Measurements from ENCODE around the gene PPP1R3F.

Gene PPP1R3F

DNA sequence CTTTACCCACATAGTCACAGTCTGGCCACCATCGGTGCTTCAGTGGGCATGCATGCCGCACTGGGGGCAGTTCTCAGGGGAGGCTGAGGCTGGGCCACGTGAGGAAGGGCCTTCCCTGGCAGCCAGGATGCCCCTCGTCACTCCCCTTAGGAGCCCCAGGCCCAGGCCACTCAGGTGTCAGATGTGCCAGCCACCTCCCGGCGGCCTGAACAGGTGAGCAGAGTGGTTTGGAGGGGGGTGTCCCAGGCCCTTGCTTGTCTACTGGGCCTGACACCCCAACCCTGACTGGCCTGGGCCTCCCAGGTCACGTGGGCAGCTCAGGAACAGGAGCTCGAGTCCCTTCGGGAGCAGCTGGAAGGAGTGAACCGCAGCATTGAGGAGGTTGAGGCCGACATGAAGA, 22.2 kb upstream of the PPP1R3F start:
- DNase-seq: no peak
- in situ Hi-C loops (cut with HindIII; ENCODE audit: low pct_ligation_motif_present, low pct_unique_long_range_greater_than_20kb, low sequenced_read_pairs): no loop called here

DNA sequence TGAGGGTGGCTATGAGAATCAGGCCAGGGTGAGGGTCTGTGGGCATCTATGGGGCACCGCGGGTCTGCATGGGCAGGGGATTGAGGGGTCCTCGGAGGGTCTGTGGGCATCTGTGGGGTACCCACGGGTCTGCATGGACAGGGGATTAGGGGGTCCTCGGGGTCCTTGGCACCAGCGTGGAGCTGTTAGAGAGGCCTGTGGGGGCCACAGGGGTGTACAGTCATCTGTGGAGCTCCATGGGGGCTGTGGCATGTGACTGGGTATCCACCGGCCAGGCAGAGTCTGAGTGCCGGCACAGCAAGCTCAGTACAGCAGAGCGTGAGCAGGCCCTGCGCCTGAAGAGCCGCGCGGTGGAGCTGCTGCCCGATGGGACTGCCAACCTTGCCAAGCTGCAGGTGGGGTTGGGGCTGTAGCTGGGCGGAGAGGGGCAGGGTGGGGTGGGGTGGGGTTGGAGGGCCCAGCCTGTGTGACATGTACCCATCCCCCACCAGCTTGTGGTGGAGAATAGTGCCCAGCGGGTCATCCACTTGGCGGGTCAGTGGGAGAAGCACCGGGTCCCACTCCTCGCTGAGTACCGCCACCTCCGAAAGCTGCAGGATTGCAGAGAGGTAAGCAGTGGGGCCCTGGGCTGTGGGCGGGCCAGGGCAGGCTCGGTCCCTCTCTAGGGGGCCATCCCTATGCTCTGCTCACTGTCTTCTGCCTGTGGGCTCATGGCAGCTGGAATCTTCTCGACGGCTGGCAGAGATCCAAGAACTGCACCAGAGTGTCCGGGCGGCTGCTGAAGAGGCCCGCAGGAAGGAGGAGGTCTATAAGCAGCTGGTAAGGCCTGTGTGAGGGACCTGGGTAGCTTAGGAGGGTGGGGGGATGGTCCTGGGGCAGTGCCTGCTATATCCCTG, 21.4 kb upstream of the PPP1R3F start:
- DNase-seq: no peak
- in situ Hi-C loops (cut with HindIII; ENCODE audit: low pct_ligation_motif_present, low pct_unique_long_range_greater_than_20kb, low sequenced_read_pairs): no loop called here

DNA sequence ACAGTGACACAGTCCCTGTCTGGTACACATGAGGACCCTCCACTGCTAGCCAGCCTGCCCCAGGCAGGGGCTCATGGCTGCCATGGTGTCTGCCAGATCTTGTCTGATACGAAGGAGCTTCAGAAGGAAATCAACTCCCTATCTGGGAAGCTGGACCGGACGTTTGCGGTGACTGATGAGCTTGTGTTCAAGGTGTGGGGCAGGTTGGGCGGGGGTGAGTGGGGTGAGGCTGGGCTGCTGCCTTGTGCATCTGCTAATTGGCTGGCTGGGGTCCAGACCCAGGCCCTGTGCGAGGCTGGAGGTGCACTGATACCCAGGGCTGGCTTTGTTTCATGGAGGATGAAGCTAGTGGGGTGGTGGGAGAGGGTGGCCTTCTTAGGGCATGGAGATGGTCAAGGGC, 20.5 kb upstream of the PPP1R3F start:
- in situ Hi-C loops (cut with HindIII; ENCODE audit: low pct_ligation_motif_present, low pct_unique_long_range_greater_than_20kb, low sequenced_read_pairs): no loop called here

DNA sequence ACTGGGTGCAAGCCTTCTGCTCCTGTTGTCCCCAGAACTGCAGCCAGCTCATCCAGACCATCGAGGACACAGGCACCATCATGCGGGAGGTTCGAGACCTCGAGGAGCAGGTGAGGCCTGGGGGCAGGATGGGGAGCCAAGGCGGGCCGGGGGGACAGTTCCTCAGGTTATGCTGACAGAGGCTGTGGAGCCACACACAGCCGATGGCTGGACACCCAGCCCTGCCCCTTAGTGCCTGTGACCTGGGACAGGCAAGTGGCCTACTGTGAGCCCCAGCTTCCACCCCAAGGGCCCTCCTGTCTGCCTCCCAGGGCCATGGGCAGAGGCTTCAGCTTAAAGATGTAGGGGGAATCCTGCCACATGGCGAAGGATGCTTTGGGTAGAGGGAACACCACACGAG, 20.0 kb upstream of the PPP1R3F start:
- in situ Hi-C loops (cut with HindIII; ENCODE audit: low pct_ligation_motif_present, low pct_unique_long_range_greater_than_20kb, low sequenced_read_pairs): no loop called here
- no peak for DNase-seq

More for the DNA sequence above, 20.5 kb upstream of the PPP1R3F start:
- DNase-seq: no peak

GRCh38 chrX:49250066-49250465, 19.5 kb upstream of the PPP1R3F start:
- in situ Hi-C loops (cut with HindIII; ENCODE audit: low pct_ligation_motif_present, low pct_unique_long_range_greater_than_20kb, low sequenced_read_pairs): no loop called here
- no peak for DNase-seq

DNA sequence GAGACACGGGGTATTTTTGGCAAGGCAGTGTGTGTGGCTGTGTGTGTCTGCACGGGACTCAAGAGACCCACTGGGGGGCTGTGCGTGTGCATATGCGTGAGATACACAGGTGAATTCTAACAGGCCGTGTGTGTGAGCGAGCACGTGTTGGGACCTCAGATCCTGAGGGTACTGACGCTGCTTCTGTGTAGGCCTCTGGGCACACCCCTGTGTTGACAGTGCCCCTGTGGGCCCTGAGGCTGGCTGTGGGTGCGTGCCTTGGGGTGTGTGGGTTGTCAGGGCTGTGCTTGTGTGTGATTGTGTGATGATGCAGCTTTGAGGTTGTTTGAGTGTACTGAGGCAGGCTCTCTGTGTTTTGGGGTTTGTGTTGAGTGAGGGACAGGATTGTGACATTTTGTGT, 19.0 kb upstream of the PPP1R3F start:
- in situ Hi-C loops (cut with HindIII; ENCODE audit: low pct_ligation_motif_present, low pct_unique_long_range_greater_than_20kb, low sequenced_read_pairs): no loop called here
- DNase-seq: no peak

DNA sequence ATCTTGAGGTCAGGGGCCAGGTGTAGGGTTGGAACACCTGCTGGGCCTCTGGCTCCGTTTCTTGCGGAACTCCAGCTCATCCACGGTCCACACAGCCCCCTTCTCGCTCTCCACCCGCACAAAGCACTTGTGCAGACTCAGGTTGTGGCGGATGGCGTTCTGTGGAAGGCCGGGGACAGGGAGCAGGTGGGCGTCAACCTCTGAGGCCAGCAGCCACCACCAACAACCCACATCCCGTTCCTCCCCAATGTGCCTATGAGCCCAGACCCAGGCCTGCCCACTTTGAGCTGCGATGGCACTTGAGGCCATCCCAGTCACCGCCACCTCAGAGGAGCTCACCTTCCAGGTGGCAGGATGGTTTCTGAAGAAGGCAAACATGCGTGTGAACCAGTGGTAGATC, 18.3 kb upstream of the PPP1R3F start:
- in situ Hi-C loops (cut with HindIII; ENCODE audit: low pct_ligation_motif_present, low pct_unique_long_range_greater_than_20kb, low sequenced_read_pairs): no loop called here
- DNase-seq: no peak

GRCh38 chrX:49254639-49255038, 15.0 kb upstream of the PPP1R3F start:
- in situ Hi-C loops (cut with HindIII; ENCODE audit: low pct_ligation_motif_present, low pct_unique_long_range_greater_than_20kb, low sequenced_read_pairs): no loop called here
- no peak for DNase-seq

DNA sequence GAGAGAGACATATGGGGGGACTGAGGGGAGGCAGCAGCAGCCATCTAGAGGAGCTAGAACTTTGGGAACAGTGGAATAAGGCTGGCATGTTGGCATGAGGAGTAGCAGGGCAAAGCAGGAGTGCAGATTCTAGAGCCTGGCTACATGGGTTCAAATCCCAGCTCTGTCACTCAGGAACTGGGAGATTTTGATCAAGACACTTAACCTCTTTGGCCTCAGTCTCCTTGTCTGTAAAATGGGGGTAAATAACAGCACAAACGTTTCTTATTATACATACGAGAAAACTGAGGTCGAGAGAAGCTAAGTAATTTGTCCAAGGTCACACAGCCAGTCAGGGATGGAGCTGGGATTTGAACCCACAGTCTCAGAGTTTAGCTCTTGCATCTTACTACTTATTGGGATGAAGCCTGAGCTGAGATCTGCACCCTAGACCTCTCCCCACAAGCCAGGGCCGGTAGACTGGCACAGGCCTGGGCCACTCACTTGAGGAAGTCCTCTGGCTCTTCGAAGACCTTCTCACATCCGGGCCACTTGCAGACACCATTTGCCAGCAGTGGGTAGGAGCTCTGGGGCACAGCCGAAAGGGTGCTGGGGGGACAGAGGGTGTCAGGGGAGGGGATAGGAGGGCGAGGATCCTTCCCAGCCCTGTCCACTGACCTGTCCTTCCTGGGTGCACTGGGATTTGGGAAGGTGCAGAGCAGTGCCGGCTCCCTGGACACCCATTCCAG, 13.2 kb upstream of the PPP1R3F start:
- DNase-seq: no peak
- in situ Hi-C loops (cut with HindIII; ENCODE audit: low pct_ligation_motif_present, low pct_unique_long_range_greater_than_20kb, low sequenced_read_pairs): no loop called here

DNA sequence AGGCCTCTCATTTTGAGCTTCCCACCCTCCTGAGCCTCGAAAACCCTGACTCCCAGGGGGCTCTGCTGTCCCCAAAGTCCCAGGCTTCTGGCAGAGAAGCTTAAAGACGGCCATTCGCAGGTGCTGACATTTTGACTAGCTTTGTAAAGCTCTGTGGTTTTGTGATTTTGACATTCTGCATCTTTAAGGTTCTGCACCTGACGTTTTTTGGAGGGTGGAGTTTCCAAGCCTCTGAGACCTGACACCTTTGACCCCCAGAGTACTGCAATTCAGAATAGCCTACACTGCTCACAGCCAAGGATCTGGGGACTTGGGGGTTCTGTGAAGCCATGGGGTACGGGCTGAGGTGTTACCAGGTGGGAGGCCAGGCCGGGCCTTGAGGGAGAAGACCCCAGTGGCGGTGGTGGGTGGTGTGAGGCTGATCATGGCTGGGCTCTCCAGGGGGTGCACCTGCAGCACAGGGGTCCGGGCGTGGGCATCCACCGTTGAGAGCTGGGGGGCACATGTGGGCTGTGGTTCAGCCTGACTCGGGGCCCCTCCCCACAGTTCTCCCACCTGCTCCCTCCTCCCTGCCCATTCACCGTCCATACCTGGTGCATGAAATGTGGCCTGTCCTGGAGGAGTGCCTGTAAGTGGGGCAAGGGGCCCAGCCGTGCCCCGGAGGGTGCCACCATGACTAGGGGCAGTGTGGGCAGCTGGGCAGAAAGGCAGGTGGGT, 12.4 kb upstream of the PPP1R3F start:
- in situ Hi-C loops (cut with HindIII; ENCODE audit: low pct_ligation_motif_present, low pct_unique_long_range_greater_than_20kb, low sequenced_read_pairs): no loop called here
- DNase-seq: no peak

DNA sequence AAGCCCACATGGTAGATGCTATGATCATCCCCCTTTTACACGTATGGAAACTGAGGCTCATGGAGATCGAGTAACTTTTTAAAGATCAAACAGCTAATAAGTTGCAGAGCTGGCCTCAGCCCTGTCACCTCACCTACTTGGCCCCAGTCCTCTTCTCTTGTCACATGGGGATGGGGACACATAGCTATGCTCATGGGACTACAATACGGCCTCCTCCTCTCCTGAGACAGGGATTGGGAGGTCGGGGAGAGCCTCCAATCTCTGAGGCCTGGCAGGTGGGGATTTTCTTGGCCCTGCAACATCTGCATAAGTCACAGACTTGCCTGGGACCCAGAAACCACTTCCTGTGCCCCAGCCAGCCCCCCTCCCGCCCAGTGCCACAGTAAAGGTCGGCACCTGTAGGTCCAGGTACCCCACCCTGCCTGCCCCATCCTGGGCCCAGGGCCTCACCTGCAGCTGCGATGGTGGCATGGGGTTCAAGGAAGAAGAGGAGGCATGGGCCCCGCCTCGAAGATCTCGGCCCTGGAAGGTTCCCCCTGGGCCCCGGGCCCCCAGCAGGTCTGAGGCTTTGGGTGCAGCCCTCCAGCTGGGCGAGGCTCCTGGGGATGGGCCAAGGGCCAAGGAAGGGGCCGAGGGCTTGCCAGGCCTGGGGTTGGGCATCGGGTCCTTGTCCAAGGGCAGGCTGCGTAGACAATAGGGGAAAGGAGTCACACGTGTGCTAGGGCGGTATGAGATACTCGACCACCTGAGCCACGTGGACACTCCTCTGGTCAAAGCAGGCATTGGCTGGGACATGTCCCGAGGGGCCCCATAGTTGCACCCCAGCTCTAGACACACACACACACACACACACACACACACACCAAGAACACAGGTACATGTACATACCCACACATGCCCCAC, 11.5 kb upstream of the PPP1R3F start:
- in situ Hi-C loops (cut with HindIII; ENCODE audit: low pct_ligation_motif_present, low pct_unique_long_range_greater_than_20kb, low sequenced_read_pairs): no loop called here
- no peak for DNase-seq

DNA sequence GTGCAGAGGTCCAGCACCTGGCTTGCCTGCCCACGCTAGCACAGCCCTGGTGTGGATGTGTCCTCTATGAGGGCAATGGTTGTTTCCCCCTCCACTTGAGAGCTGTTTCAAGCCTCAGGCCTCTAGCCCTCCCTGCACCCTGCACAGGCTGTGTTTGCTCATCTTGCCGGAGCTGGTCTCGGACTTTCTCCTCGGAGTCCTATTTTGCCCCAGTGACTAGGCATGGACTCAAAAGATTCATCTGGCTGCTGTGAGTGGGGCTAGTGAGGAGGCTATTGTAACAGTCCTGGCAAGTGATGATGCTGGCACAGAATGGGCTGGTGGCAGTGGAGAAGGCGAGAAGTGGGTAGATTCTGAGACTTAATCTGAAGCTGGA, 10.9 kb upstream of the PPP1R3F start:
- no peak for DNase-seq
- in situ Hi-C loops (cut with HindIII; ENCODE audit: low pct_ligation_motif_present, low pct_unique_long_range_greater_than_20kb, low sequenced_read_pairs): no loop called here

DNA sequence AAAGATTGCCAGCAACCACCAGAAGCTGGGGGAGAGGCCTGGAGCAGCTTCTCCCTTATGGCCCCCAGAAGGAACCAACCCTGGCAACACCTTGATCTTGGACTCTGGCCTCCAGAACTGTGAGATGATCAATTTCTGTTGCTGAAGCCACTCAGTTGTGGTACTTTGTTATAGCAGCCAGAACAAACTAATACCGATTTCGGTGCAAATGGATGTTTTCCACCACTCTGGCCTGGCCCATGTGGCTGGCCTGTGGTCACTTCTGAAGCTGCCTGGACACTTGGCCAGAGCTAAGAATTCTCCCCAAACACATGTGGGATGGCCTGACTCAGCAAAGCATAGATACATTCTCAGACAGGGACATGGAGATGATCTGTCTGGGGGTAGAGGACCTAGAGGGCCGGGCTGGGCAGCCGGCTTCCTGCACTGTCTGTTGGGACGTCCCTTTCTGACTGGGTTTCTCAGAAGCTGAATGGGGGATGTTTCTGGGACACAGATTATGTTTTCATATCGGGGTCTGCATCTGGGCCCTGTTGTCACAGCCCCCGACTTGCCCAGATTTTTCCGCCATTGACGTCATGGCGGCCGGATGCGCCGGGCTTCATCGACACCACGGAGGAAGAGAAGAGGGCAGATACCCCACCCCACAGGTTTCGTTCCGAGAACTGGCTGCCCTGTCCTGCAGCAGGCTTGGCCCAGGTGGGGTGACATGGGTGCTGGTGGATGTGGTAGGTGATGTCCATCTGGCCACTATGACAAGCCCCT, 9.2 kb upstream of the PPP1R3F start:
- no peak for DNase-seq
- in situ Hi-C loops (cut with HindIII; ENCODE audit: low pct_ligation_motif_present, low pct_unique_long_range_greater_than_20kb, low sequenced_read_pairs): no loop called here

DNA sequence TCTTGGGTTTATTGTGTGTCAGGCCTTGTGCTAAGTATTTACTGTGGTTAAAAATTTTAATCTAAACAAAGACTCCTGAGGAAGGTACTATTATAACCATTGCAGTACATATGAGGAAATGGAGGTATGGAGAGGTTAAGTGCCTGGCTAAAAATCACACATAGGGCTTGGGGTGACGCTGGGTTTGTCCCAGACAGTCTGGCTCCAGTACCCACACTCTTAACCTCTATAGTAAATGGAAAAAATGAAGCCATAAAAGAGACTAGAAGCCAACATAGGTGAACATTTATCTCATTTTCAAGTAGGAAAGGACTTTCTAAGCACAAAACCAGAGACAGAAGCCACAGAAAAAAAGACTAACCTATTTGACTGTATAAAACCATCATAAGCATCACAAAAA, 7.0 kb upstream of the PPP1R3F start:
- in situ Hi-C loops (cut with HindIII; ENCODE audit: low pct_ligation_motif_present, low pct_unique_long_range_greater_than_20kb, low sequenced_read_pairs): no loop called here
- DNase-seq: no peak

- in situ Hi-C loops (cut with HindIII; ENCODE audit: low pct_ligation_motif_present, low pct_unique_long_range_greater_than_20kb, low sequenced_read_pairs): no loop called here
- no peak for DNase-seq
These were observed 6.0 kb upstream of the PPP1R3F start for GRCh38 chrX:49263631-49264030.

GRCh38 chrX:49264460-49264859, 5.1 kb upstream of the PPP1R3F start, which contains the start of gene FOXP3:
FOXP3 (minus strand) TSS chrX:49264710; CDS start chrX:49258505, 6,205 bp downstream.
- in situ Hi-C loops (cut with HindIII; ENCODE audit: low pct_ligation_motif_present, low pct_unique_long_range_greater_than_20kb, low sequenced_read_pairs): no loop called here
- no peak for DNase-seq

DNA sequence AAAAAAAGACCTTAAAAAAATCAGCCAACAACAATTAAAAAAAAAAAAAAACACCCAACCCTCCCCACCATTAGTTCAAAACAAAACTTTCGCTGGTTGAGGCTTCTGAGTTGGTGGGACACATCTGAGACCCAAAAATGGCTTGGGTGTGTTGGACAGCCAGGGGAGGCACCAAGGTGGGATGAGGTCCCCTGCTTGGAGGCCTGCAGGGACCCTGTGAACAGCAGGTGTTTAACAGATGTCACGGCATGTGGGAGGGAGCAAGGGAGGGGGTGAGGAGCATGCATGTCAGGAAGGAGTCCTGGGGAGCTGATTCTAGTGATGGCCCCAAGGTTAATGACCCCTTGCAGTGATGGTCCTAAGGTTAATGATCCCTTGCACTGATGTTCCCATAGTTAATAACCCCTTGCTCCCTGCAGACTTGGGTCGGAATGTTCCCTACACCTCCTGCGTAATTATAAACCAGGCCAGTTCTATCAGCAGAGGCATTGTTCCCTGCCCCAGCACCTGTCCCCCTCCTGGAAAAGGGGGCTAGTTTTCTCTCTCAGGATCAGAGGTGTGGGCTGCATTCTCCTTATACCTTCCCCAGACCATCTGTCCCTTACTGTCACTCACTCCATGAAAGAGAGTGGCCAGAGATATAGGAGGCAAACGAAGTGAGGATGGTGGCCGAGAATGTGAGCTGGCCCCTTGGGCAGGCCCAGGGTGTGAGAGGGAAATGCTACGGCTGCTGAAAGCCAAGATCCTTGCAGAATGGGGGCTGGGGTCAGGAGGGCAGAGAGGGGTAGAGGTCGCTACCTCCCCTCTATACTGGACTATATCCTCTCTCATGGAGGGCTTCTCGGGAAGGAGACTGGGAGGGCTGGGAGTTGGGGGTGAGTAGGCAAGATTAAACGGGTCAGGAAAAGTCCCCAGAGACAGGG, 2.8 kb upstream of the PPP1R3F start:
- DNase-seq: no peak
- in situ Hi-C loops (cut with HindIII; ENCODE audit: low pct_ligation_motif_present, low pct_unique_long_range_greater_than_20kb, low sequenced_read_pairs): no loop called here

Data from ACHN (cell line).